Stimulated activated CD4-positive, alpha-beta T cell treated with anti-CD3 and anti-CD28 coated beads, Interleukin-4, amount 100 ng/mL, for 4 hours (primary cell): ENCODE data around the gene CDH3.

Source experiments
- DNase-seq, 2 experiments: peaks; one replicate each; pipeline ENCODE4 v3.0.0-alpha.2; 2020

The CDH3 gene

DNA sequence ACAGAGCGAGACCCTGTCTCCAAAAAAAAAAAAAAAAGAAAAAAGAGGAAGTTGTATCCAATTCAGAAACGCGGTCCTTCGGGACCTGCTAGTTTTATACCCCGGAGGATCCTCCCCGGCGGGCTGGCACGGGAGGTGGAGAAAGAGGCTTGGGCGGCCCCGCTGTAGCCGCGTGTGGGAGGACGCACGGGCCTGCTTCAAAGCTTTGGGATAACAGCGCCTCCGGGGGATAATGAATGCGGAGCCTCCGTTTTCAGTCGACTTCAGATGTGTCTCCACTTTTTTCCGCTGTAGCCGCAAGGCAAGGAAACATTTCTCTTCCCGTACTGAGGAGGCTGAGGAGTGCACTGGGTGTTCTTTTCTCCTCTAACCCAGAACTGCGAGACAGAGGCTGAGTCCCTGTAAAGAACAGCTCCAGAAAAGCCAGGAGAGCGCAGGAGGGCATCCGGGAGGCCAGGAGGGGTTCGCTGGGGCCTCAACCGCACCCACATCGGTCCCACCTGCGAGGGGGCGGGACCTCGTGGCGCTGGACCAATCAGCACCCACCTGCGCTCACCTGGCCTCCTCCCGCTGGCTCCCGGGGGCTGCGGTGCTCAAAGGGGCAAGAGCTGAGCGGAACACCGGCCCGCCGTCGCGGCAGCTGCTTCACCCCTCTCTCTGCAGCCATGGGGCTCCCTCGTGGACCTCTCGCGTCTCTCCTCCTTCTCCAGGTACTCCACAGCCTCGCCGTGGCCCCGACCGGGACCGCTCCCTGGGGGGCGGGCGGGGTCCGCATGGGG is at the start of gene CDH3:
TSS of gene CDH3 (plus strand) at position 596 of the 779 bp plus-strand sequence. CDS start at position 666, 70 bp downstream.
- peak; percentile 8 to 24 for DNase-seq

DNA sequence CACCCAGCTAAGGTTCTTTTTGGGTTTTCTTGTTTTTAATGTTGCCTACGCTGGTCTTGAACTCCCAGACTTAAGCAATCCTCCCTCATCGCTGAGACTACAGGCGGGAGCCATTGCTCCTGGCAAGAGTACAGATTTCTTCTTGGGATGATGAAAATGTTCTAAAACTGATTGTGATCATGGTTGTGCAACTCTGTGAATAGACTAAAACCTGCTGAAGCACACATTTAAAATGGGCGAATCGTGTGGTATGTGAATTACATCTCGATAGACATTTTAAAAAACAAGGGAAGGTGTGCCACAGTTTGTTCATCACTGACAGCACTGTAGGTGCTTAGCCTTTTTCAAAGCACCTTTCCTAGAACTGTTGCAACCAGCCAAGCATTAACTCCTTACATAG is 48.8 kb upstream of the CDH3 start:
- DNase-seq: no peak

DNA sequence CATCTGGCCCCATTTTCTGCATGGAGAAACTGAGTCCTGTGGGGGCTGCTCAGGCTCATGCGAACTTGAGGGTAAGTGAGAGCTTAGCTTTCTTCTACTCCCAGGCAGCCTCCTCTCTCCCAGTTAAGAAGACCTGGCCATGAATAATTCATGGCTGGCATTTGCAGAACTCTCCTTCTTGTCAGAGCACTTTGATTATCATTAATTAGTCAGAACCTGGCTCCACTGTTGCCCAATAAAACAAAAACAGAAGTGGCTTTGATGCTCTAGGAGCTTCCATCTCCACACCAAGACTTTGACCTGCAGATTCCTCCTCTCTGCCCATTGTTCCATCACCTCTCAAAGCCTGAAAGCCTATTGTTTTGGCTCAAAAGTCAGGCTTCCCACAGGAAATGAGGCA is 45.5 kb upstream of the CDH3 start:
- DNase-seq: no peak

DNA sequence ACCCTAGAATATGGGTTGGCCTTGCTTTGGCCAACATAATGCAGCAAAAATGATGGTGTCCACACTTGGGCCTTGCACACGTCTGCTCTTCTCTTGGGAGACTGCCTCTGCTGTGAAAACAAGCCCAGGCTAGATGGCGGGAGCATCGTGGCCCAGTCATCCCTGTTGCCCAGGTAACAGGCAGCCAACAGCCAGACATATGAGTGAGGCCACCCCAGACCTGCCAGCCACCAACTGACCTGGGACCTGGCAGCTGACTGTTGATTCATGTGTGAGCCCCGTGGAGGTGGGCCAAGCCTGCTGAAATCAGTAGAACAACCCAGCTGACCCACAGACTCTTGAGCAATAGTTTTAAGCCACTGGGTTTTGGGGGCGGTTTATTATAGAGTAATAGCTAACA is 39.4 kb upstream of the CDH3 start:
- DNase-seq: no peak

DNA sequence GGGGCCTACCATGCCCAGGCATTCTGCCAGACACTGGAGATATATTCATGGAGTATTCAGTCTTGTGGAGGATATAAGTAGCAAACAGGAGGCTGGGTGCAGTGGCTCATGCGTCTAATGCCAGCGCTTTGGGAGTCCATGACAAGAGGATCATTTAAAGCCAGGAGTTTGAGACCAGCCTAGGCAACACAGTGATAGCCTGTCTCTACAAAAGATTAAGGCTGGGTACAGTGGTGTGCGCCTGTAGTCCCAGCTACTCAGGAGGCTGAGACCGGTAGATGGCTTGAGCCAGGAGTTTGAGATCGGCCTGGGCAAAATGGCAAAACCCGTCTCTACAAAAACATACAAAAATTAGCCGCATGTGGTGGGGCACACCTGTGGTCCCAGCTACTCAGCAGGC is 37.7 kb upstream of the CDH3 start:
- DNase-seq: no peak

DNA sequence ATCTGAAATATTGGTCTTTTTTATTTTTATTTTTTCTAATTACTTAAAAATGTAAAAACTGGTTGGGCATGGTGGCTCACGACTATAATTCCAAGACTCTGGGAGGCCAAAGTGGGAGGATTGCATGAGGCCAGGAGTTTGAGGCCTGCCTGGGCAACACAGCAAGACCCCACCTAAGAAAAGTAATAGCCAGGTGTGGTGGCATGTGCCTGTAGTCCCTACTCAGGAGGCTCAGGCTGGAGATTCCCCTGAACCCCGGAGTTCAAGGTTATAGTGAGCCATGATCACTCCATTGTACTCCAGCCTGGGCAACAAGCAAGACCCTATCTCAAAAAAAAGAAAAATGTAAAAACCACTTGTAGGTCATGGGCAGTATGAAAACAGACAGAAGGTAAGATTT is 36.8 kb upstream of the CDH3 start:
- no peak for DNase-seq

DNA sequence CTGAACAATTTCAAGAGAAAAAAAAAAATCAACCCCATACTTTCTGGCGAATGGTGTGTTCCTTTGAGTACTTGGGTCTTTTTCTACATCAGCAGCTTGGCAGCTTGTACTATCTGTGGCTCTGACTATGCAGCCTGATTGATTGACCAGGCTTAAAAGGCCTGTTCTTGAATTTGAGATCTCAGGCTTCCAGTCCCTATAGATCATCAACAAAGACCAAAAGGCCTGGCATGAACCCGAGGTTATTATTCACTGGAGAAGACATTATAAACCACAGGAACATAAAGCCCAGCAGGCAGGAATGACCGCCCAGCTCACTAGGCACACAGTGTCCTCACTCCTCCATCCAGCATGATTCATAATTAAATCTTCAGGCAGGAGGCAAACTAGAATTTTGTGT is 32.1 kb upstream of the CDH3 start:
- no peak for DNase-seq

DNA sequence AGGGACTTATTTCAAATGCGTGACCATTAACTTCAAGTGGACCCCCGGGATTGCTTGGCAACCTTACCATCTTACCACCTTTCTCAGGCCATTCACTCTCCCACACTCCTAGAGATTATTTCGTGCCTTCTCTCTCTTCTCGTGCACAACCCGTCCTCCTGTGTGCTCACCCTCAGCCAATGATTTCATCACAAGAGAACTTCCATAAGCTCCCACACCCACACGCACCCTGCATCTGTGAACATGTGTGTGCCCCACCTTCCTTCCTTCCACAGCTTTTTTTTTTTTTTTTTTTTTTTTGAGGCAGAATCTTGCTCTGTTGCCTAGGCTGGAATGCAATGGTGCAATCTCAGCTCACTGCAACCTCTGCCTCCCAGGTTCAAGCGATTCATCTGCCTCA is 27.4 kb upstream of the CDH3 start:
- DNase-seq: no peak

DNA sequence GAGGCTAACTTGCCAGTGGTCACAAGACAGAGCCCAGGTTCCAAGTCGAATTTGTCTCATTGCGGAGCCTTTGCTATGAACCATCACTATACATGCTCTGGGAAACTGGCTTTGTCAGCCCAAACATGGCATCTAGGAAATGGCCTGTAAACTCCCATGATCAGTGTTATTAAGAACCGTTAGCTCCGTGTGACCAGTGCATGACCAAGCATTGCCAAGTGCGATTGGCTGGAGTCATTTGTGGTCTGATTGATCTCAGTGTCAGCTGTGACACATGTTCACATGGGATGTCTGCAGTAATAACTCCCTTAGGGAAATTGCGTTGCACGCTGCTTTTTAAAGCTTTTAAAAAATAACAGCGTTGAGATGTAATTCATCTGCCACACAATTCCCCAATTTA is 18.6 kb upstream of the CDH3 start:
- no peak for DNase-seq

DNA sequence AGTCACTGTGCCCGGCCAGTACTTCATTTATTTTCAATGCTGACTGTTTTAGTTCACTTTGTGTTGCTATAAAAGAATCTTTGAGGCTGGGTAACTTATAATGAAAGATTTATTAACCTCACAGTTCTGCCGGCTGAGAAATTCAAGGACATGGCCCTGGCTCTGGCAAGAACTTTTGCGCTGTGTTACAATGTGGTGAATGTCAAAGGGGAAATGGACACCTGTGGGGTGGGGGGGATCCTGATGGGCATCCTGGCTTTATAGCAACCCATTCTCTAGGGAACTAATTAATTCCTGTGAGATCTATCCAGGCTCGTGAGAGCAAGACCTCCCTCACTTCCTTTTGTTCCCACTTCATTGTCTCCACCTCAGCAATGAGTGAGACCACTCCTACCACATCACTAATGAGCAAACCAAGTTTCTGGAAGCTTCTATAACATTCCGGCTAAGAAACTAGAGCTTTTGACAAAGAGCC is 17.1 kb upstream of the CDH3 start:
- no peak for DNase-seq

DNA sequence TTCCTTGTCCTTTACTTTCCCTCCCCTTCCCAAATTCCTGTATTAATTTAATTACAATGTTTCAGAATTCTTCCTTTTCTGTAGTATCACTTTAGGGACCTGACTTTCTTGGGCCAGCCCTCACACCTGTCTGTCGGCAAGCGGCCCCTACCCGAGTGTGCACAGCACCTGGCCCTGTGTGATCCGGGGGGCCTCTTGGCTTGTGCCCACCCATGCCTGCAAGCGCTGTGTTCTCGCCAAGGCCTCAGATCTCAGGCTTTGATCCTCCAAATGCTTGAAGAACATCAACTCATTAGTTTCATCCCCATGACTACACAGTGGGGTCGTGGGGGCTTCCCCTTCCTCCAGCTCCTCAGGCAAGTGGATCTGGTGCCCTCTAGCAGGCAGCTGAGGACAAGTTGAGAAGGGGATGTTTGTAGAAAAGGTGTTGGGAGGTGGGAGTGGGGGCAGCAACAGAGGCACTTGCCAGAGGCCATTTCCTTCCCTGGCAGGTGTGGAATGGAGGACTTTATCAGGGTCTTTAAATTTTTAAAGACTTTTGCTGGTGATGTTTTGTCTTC is 15.7 kb upstream of the CDH3 start:
- no peak for DNase-seq

DNA sequence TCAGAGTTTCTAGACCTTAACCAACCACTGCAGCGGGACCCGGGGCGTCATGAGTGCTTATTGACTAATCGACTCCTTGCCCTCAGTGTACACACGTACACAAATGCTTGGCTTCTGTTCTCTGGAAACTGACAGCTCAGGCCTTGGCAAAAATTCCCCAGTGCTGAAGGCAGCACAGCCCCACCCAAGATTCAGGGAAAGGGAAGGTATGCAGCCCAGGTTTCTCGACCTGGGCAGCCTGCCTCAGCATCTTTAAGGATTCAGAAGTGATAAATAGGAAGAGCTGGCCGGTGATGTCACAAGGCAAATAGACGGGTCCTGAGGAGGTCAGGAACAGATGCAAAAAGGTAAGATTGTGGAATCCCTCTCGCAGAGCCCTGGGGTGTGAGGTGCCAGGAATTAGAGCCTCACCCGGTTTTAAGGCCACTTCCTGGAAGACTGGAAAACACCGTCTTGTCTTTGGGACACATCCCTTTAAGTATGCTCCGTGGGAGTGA is 9.0 kb upstream of the CDH3 start:
- DNase-seq: no peak

DNA sequence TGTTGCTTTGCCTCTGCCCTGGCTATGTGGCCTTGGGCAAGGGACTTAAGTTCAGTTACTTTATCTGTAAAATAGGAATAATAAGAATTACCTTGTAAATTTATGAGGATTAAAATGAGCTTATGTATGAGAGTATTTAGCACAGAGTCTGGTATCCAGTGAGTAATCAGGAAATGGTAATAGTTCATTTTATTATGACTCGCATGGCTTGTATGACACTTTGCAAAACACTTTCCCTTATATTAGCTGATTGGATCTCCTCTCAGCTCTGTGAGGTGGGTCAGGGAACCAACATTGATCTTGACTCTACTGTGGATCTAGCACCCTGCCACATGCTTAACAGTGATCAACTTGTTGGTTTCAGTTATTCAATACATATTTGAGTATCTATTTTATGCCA is 8.3 kb upstream of the CDH3 start:
- DNase-seq: no peak

DNA sequence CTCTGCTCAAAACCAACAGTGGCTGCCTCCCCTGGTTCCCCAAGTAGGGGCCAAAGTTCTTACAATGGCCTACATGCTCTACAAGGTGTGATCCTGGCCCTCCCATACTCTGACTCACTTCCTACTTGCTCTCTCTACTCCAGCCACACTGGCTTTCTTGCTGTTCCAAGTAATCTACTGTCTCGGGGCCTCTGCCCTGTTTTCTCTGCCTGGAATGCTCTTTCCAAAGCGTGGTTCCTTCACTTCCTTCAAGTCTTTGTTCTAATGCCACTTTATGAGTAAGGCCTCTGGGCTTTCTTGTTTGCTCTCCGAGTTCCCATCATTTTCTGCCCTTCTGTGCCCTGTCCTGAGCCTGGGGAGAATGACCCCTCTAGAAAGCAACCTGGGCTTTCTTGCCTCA is 4.1 kb upstream of the CDH3 start:
- DNase-seq: no peak

DNA sequence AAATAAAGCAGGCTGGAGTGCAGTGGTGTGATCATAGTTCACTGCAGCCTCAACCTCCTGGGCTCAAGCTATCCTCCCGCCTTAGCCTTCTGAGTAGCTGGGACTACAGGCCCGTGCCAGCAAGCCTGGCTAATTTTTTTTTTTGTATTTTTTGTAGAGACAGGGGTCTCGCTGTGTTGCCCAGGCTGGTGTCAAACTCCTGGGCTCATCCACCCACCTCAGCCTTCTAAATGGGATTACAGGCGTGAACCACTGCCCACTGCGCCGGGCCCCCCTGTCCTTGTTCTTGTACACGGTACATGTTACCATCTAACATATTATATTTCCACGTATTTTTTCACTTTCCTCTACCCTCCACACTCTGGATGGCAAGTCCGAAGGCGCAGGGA is 3.1 kb upstream of the CDH3 start:
- DNase-seq: no peak

DNA sequence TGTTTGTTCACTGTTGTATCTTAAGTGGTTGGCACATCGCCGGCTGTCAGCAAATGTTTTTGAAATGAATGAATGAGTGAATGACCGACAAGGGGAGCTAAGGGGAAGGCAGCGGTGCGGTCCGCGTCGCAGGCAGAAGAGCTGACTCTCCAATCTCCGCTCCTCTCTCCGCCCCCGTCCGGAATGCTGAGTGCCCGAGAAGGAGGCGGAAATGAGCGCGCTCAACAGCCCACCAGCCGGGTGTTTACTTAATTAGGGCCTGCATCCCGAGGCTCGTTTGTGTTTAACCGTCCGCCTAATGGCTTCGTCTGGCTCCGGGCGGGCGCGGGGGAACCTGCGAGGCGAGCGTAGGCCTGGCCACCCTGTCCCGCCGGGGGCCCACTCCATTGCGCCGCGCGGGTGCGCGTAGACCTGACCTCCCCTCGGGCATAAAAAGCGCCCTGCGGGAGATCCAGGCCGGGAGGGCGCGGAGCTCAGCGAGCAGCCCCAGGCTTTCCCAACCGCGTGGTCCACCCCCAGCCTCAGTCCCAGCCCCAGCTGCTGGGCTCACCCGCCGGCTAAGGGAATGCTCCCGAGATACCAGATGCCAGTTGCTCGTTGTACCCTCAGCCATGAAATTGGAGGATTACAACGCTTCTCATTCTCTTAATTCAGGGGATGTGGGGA is 2.5 kb upstream of the CDH3 start:
- no peak for DNase-seq

DNA sequence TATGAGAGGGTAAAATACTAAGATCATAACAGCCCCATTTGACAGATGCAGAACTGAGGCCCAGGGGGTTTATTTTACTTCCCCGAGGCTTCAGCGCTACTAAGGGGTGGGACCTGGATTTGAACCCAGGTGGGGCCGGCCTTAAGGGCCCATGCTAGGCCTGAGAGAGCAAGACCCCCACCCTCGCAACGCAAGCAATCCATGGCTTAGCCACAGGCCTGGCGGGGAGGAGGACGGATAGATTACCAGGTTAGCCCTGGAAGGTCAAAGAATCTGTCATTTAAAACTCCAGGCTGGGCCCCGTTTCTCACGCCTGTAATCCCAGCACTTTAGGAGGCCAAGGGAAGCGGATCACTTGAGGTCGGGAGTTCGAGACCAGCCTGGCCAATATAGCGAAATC is 1.9 kb upstream of the CDH3 start:
- DNase-seq: no peak

DNA sequence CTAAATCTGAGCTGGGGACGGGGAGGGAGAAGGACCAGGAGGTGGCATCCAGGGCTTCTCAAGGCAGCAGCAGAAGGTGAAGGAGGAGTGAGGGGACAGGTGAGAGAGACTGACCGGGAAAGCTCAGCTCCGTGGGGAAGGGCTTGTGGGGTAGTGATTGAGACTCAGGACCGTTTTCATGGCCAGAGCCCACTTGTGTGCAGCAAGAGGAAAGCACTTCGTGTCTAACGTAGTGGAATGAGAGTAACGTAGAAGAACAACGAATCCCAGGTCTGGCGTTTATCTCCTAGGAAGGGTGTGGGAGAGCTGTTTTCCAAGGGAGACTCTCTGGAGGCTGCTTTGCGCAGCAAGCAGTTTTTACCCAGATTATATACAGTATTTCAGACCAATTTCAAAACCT is 1.3 kb upstream of the CDH3 start:
- no peak for DNase-seq

DNA sequence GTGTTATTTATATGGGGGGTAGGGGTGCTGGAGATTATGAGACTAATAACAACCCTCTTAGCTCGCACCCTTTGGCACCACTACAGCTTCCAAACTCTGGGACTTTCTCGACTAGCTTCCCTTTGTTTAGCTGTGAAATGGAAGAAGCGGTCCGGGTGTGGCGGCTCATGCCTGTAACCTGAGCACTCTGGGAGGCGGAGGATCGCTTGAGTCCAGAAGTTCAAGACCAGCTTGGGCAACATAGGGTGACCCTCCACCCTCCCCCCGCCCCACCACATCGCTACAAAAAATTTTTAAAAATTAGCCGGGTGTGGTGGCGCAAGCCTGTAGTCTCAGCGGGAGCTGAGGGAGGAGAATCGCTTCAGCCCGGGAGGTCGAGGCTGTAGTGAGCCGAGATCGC is 814 bp upstream of the CDH3 start:
- DNase-seq: no peak

DNA sequence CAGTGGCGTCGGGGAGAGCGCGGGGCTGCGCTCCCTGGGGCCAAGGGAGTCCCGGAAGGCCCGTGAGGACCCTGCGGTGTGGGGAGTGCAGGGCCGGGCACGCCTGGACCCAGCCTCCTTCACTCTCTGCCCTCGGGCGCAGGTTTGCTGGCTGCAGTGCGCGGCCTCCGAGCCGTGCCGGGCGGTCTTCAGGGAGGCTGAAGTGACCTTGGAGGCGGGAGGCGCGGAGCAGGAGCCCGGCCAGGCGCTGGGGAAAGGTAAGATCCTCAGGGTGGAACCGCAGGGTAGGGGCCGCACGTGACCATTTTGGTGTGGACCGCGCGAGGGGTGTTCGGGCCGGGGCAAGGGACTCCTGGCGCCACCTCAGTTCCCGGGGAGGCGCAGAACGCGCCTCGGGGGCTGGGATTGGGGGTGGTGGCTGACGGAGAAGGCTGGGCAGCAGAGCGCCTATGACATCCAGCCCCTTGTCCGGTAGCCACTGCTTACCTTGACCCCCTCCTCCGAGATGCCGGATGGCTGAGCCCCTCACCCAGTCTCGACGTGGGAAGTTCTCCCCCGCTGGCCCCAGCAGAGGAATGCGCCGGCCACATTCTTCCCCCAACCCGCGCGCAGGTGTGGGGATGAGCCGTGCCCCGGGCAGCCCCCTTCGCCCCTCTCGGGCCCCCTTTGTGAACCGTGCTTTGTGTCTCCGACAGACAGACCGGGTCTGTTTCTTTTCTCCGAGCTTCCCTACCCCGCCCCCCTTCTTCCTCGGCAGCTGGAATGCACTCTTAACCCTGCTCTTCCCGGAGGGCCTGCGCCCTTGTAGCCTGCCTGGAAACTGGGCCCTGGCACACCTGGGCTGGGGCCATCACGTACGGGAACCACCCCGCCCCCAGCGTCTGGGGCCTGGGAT is 631 bp downstream of the CDH3 start:
- DNase-seq: no peak

DNA sequence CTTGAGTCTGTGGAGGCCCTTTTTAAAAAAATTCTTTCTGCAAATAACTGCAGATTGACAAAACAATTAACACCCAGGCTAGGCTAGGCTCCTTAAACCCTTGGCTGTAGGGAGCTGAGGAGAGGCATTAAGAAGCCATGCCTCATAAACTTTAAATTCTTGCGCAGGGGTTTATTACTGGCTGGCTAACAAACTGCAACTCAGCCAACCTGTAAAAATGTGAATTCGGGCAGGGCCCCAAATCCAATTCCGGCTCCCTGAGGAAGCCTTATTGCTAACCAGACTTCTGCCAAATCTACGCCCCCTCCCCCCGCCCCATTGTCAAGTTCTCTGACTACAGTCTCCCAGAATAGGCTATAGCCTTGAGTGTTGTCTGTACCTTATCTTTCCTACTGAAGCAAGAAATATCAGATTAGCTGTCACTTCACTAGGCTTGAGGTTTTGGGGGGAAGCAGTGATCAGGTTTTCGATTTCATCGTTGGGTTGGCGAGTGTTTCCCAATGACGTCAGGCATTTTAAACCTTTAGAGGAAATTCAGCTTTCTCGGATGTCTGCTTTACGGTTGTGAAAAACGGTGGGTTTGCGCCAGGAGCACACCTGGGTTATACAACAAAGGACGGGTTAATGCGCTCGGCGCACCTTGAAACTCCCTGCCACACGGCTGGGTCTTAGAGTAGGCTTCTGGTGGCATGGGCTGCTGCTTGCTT is 2.0 kb downstream of the CDH3 start:
- DNase-seq: no peak

DNA sequence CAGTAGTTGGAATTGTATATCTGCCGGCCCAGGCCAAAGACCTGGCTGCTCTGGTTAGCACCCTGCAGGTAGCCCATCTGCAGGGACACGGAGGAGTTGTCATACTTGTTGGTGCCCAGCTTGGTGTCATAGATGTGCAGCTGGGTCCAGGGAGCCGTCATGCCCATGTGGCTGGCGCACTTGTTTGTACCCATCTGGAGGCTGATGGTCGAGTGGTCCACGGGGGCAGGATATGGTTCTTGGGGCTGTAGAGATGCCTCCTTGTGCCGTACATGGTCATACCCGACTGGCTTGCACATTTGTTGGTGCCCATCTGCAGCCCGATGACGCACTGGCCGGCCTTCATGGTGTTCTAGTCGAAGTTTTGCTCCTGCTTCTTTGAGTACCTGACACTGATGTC is 6.0 kb downstream of the CDH3 start:
- DNase-seq: no peak

DNA sequence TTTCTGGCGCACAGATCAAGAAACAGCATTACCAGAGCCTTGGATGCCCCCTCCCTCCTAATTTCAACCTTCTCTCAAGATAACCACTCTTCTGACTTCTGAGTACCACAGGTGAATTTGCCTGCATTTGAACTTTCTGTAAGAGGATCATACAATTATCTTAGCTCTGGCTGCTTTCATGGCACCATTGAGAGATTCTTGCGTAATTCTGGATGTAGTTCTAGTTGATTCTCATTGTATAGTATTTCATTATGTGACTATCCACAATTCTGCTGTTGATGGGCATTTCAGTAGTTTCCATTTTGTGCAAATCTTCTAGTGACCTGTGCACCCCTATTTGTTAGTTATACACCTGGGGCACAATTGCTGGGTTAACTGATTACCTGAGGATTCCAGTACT is 7.5 kb downstream of the CDH3 start:
- no peak for DNase-seq
